Mucosa of rectum (tissue), 2 donors: Measurements from ENCODE around the gene PCNA.

Experiments
- H3K27ac ChIP-seq, 2 donors: one replicate each; pipeline ENCODE4 v1.7.0; 2013; ENCODE audit warnings: inconsistent platforms in 2 of 2, low read depth in 2 of 2, low read length in 2 of 2
- H3K27me3 ChIP-seq, 2 donors: one replicate each; pipeline ENCODE4 v1.7.0; 2013; ENCODE audit warnings: low read length in 2 of 2; ENCODE audit not compliant: control insufficient read depth in 2 of 2, insufficient read depth in 2 of 2
- H3K36me3 ChIP-seq, 2 donors: one replicate each; pipeline ENCODE4 v1.7.0; 2013; ENCODE audit warnings: low read length in 2 of 2; ENCODE audit not compliant: control insufficient read depth in 2 of 2, insufficient read depth in 2 of 2
- H3K4me1 ChIP-seq, 2 donors: one replicate each; pipeline ENCODE4 v1.7.0; 2013; ENCODE audit warnings: low read length in 2 of 2, mild to moderate bottlenecking in 1 of 2; ENCODE audit not compliant: control insufficient read depth in 2 of 2, insufficient read depth in 2 of 2
- H3K4me3 ChIP-seq, 2 donors: one replicate each; pipeline ENCODE4 v1.7.0; 2013; ENCODE audit warnings: low read length in 2 of 2
- H3K9ac ChIP-seq, 2 donors: one replicate each; pipeline ENCODE4 v1.7.0; 2013; ENCODE audit warnings: low read length in 2 of 2, low read depth in 1 of 2, mild to moderate bottlenecking in 1 of 2
- H3K9me3 ChIP-seq, 2 donors: one replicate each; pipeline ENCODE4 v1.7.0; 2013; ENCODE audit warnings: low read length in 2 of 2; ENCODE audit not compliant: control insufficient read depth in 2 of 2
- donor health status: healthy.
- donor health status: Normal muscosa, but diverticular disease.

Gene PCNA

DNA sequence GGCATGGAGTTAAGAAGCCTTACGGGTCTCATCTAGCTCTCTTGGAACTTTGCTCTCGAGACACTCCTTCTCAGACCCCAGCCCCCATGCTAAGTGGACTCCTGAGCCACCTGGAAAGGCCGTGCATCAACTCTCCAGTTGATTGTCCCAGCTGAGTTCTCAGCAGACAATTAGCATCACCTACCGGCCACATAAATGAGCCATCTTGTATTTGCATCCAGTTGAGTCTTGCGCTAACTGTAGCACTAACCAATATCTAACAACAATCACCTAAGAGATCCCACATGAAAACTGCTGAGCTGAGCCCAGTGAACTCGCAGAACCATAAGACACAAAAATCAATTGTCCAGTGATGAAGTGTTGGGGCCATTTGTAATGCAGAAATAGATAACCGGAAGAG is 49.7 kb downstream of the PCNA start:
- peaks cover 15 to 18% of the 10 kb centered on the region in 2 donors for H3K4me1 ChIP-seq
- no peaks in the 10 kb centered on the region for H3K9me3 ChIP-seq
- H3K27me3 ChIP-seq, result no peaks in the 10 kb centered on the region
- no peak overlapping the region for H3K9ac ChIP-seq
- H3K36me3 ChIP-seq, result no peaks in the 10 kb centered on the region
- no peak overlapping the region for H3K4me3 ChIP-seq
- no peak overlapping the region for H3K27ac ChIP-seq

- no peak overlapping the region for H3K4me3 ChIP-seq
- peaks cover 14 to 16% of the 10 kb centered on the region in 2 donors for H3K4me1 ChIP-seq
- no peaks in the 10 kb centered on the region for H3K36me3 ChIP-seq
- H3K27me3 ChIP-seq, result no peaks in the 10 kb centered on the region
- H3K9me3 ChIP-seq, result no peaks in the 10 kb centered on the region
- H3K27ac ChIP-seq, result no peak overlapping the region
- H3K9ac ChIP-seq, result no peak overlapping the region
These were observed 50.5 kb downstream of the PCNA start for GRCh38 chr20:5069141-5069806.

GRCh38 chr20:5067877-5068645 is 51.7 kb downstream of the PCNA start:
- no peaks in the 10 kb centered on the region for H3K9me3 ChIP-seq
- H3K27ac ChIP-seq, result no peak overlapping the region
- no peak overlapping the region for H3K9ac ChIP-seq
- no peak overlapping the region for H3K4me3 ChIP-seq
- peaks cover 3 to 4% of the 10 kb centered on the region in 2 donors for H3K4me1 ChIP-seq
- no peaks in the 10 kb centered on the region for H3K27me3 ChIP-seq
- H3K36me3 ChIP-seq, result no peaks in the 10 kb centered on the region

GRCh38 chr20:5065879-5066383 is 53.8 kb downstream of the PCNA start:
- H3K27ac ChIP-seq, result no peak overlapping the region
- H3K4me1 ChIP-seq, result no peaks in the 10 kb centered on the region
- H3K36me3 ChIP-seq, result no peaks in the 10 kb centered on the region
- no peak overlapping the region for H3K4me3 ChIP-seq
- no peaks in the 10 kb centered on the region for H3K27me3 ChIP-seq
- no peak overlapping the region for H3K9ac ChIP-seq
- no peaks in the 10 kb centered on the region for H3K9me3 ChIP-seq

- H3K4me1 ChIP-seq, result no peaks in the 10 kb centered on the region
These were observed 54.4 kb downstream of the PCNA start for GRCh38 chr20:5065166-5065878.

More at GRCh38 chr20:5065166-5065878, 54.4 kb downstream of the PCNA start:
- Histone ChIP-seq H3K9ac (no peak overlapping the region), H3K36me3 (no peaks in the 10 kb centered on the region), H3K27ac (no peak overlapping the region), H3K27me3 (no peaks in the 10 kb centered on the region), H3K9me3 (no peaks in the 10 kb centered on the region), H3K4me3 (no peak overlapping the region)
